ENCODE results near the gene WNT8B. TPM values are rescaled to one million over a fixed set of nuclear protein-coding genes. Genes with fewer than 3 reads are reported as not detected.
A peak's percentile ranks its signal among the peaks of the same experiment; 100 is the strongest.

WNT8B gene
- total and polyA plus RNA-seq, 2 donors from 2014 or later: 0.60 TPM; not detected in 1

GRCh38 chr10:100485801-100486495, 23.1 kb downstream of the WNT8B start:
- DNase-seq (peak in 2 of 5 donors; percentile 17 to 36), FAIRE-seq (no peak)
- Histone ChIP-seq H3K27ac (ENCODE audit: low read depth in 2 of 2, low read length in 2 of 2) (no peak overlapping the region), H3K27me3 (ENCODE audit: control insufficient read depth, insufficient read depth, low read length) (no peaks in the 10 kb centered on the region), H3K9ac (ENCODE audit: low read length in 3 of 3) (no peak overlapping the region), H3K4me3 (ENCODE audit: low read length in 3 of 3) (no peak overlapping the region), H3K36me3 (ENCODE audit: control insufficient read depth in 2 of 3, insufficient read depth in 3 of 3, low read length in 3 of 3) (peaks cover 0 to 12% (median 5%) of the 10 kb centered on the region in 3 donors), H3K4me1 (ENCODE audit: control insufficient read depth in 2 of 3, insufficient read depth in 2 of 3, low read depth in 1 of 3, low read length in 3 of 3) (peaks cover 0 to 12% (median 0%) of the 10 kb centered on the region in 3 donors), H3K9me3 (ENCODE audit: control insufficient read depth in 2 of 3, insufficient read depth in 1 of 3, low read length in 3 of 3) (no peaks in the 10 kb centered on the region)
- TF ChIP-seq CTCF (IDR thresholded peaks at IDR 0.05; ENCODE audit: borderline replicate concordance, extremely low read depth, insufficient read depth): no peak
- intact Hi-C loops (cut with DNase I): no loop called here

GRCh38 chr10:100487529-100487928, 24.7 kb downstream of the WNT8B start:
- DNase-seq (no peak), FAIRE-seq (no peak)
- H3K36me3 ChIP-seq (ENCODE audit: control insufficient read depth in 2 of 3, insufficient read depth in 3 of 3, low read length in 3 of 3): peaks cover 0 to 12% (median 5%) of the 10 kb centered on the region in 3 donors
- H3K9me3 ChIP-seq (ENCODE audit: control insufficient read depth in 2 of 3, insufficient read depth in 1 of 3, low read length in 3 of 3): no peaks in the 10 kb centered on the region
- H3K4me3 ChIP-seq (ENCODE audit: low read length in 3 of 3): no peak overlapping the region
- no peaks in the 10 kb centered on the region for H3K27me3 ChIP-seq (ENCODE audit: control insufficient read depth, insufficient read depth, low read length)
- peaks cover 0 to 5% (median 0%) of the 10 kb centered on the region in 3 donors for H3K4me1 ChIP-seq (ENCODE audit: control insufficient read depth in 2 of 3, insufficient read depth in 2 of 3, low read depth in 1 of 3, low read length in 3 of 3)
- H3K9ac ChIP-seq (ENCODE audit: low read length in 3 of 3): no peak overlapping the region
- no peak for TF ChIP-seq CTCF (IDR thresholded peaks at IDR 0.05; ENCODE audit: borderline replicate concordance, extremely low read depth, insufficient read depth)
- no peak overlapping the region for H3K27ac ChIP-seq (ENCODE audit: low read depth in 2 of 2, low read length in 2 of 2)
- intact Hi-C loops (cut with DNase I): no loop called here

- no peak for TF ChIP-seq CTCF (IDR thresholded peaks at IDR 0.05; ENCODE audit: borderline replicate concordance, extremely low read depth, insufficient read depth)
- Histone ChIP-seq H3K4me3 (ENCODE audit: low read length in 3 of 3) (no peak overlapping the region), H3K36me3 (ENCODE audit: control insufficient read depth in 2 of 3, insufficient read depth in 3 of 3, low read length in 3 of 3) (peaks cover 0 to 12% (median 5%) of the 10 kb centered on the region in 3 donors), H3K27me3 (ENCODE audit: control insufficient read depth, insufficient read depth, low read length) (no peaks in the 10 kb centered on the region), H3K27ac (ENCODE audit: low read depth in 2 of 2, low read length in 2 of 2) (no peak overlapping the region), H3K9ac (ENCODE audit: low read length in 3 of 3) (no peak overlapping the region), H3K4me1 (ENCODE audit: control insufficient read depth in 2 of 3, insufficient read depth in 2 of 3, low read depth in 1 of 3, low read length in 3 of 3) (no peaks in the 10 kb centered on the region), H3K9me3 (ENCODE audit: control insufficient read depth in 2 of 3, insufficient read depth in 1 of 3, low read length in 3 of 3) (no peaks in the 10 kb centered on the region)
- intact Hi-C loops (cut with DNase I): no loop called here
- FAIRE-seq (no peak), DNase-seq (no peak)
Observed at GRCh38 chr10:100489396-100489795, 26.6 kb downstream of the WNT8B start.
